ENCODE data around the gene KIF26B. TPM values are rescaled to one million over a fixed set of nuclear protein-coding genes. Genes with fewer than 3 reads are reported as not detected.
"Not testable (repeated sequence)": the region's sequence is repeated elsewhere in the genome, so short reads cannot be mapped to it uniquely, and the experiment has no call there.

Gene KIF26B
- total RNA-seq, 1 experiment from 2014 or later, result 2.1 TPM

- DNase-seq (ENCODE audit: low spot score), result no peak
These were observed 494.2 kb downstream of the KIF26B start for GRCh38 chr1:245648749-245649522.

DNA sequence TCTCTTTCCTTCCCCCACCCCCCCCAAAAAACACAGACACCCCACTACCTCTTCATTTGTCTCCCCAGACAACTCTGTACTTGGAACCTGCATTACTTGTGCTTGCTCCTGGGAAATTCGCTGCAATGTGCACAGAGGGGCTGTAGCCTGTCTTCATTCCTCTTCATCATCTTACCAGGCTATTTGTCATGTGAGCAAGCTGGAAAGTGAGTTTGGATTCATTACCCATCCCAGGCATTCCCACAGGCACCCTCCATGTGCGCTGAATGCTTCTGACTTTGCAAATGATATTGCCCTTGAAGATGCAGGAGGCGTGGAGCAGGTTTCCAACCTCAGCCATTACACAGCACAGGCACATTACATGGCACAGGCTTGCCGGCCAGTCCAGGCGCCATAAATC, 494.9 kb downstream of the KIF26B start:
- no peak for DNase-seq (ENCODE audit: low spot score)

DNA sequence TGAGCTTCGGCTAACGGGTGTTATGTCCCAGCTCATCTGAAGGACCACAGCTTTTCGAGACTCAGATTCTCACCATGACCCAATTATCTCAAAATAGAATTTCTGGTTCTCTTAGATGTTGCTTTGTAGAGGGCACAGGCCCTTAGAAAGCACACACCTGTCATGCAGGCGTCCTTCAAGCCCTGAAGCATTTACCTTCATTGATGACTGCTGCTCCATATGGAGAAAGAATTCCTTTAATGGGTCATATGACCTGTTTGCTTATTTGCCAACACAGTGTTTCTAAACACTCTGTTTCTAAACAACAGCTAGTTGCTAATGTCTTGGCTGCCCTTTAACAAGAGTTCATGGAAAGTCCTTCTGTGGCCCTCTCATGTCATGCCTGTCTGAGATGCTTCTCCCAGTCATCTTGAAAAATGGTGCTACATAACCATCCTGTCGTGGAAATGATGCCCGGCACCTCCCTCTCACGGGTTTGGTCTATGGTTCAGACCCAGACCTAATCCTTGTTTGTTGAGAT, 495.7 kb downstream of the KIF26B start:
- no peak for DNase-seq (ENCODE audit: low spot score)

GRCh38 chr1:245651093-245651492, 496.3 kb downstream of the KIF26B start:
- no peak for DNase-seq (ENCODE audit: low spot score)

GRCh38 chr1:245652116-245652515, 497.3 kb downstream of the KIF26B start:
- no peak for DNase-seq (ENCODE audit: low spot score)

- DNase-seq (ENCODE audit: low spot score), result no peak
These were observed 498.1 kb downstream of the KIF26B start for GRCh38 chr1:245652660-245653427.

GRCh38 chr1:245654460-245655050, 499.8 kb downstream of the KIF26B start:
- DNase-seq (ENCODE audit: low spot score), result no peak

- no peak for DNase-seq (ENCODE audit: low spot score)
These were observed 501.5 kb downstream of the KIF26B start for GRCh38 chr1:245656189-245656717.

DNA sequence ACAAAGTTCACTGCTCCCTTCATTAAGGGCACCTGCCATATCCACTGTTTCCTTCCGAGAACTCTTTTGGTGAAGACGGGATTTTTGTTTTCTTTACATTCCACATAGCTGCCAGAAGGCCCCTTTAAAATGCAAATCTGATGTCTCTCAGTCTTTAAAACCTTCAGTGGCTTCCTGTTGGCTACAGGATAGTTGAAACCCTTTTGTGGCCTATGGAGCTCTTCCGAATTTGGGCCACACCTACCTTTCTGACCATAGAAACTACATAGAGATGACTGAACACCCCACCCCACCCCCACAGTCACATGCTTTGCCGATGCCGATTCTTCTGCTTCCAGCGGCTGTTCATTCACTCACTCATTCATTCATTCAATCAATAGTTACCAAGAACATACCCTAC, 502.6 kb downstream of the KIF26B start:
- no peak for DNase-seq (ENCODE audit: low spot score)

DNA sequence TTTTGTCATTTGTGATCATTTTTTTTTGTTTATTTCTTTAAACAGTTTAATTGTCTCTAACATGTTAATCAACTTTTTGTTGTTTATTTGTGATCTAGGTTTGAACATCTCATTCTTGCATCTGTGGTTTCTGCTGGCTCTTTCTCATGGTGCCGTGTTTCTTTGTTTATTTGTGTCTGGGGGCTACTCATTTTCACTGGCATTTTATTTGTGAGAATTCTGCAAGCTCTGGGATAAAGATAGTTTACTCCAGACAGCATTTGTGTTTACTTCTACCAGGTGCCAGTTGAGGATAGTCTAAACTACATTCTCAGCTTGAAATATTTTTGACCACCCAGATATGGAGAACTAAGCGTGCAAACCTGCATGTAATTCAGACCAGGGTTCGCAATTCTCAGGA, 508.6 kb downstream of the KIF26B start:
- DNase-seq (ENCODE audit: low spot score), result no peak

- no peak for DNase-seq (ENCODE audit: low spot score)
These were observed 509.1 kb downstream of the KIF26B start for GRCh38 chr1:245663841-245664240.

- no peak for DNase-seq (ENCODE audit: low spot score)
These were observed 511.6 kb downstream of the KIF26B start for GRCh38 chr1:245666412-245666811.

GRCh38 chr1:245671349-245671748, 516.6 kb downstream of the KIF26B start:
- no peak for DNase-seq (ENCODE audit: low spot score)

DNA sequence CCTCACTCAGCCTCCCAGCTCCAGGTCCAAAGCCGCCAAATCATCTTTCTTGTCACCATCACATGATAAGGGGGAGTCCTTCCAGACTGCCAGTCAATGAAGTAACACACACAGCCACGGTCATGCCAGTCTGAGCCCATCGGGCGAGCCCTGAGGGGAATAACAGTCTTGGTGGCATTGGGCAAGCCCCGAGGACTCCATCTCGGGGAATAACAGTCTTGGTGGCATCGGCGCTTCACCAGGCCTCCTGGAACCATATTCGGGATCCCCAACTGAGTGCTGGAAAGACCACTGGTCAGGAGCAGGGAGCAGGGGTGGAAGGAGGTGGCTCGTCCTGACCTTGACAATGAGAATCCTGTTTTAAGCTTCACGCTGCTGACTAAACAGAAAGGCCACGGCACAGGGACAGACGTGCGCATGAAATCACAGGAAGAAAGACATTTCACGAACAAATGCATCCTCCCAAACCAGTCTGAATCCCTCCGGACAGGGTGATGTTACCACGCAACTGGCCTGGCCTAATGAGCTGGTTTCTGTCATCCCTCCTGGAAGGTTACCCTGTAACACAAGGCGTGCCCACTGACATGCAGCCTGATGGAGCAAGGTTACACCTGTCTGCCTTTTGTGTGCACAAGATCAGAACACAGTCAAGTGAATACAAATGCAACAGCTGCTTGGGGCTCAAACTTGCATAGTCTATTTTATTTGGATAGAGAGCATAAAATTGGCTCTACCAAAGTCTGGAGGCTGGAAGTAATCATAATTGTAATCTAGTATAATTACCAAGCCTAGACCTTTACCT, 517.4 kb downstream of the KIF26B start:
- no peak for DNase-seq (ENCODE audit: low spot score)

- DNase-seq (ENCODE audit: low spot score), result not testable (repeated sequence)
These were observed 518.3 kb downstream of the KIF26B start for GRCh38 chr1:245672836-245673656.

GRCh38 chr1:245673881-245674414, 519.2 kb downstream of the KIF26B start:
- no peak for DNase-seq (ENCODE audit: low spot score)

DNA sequence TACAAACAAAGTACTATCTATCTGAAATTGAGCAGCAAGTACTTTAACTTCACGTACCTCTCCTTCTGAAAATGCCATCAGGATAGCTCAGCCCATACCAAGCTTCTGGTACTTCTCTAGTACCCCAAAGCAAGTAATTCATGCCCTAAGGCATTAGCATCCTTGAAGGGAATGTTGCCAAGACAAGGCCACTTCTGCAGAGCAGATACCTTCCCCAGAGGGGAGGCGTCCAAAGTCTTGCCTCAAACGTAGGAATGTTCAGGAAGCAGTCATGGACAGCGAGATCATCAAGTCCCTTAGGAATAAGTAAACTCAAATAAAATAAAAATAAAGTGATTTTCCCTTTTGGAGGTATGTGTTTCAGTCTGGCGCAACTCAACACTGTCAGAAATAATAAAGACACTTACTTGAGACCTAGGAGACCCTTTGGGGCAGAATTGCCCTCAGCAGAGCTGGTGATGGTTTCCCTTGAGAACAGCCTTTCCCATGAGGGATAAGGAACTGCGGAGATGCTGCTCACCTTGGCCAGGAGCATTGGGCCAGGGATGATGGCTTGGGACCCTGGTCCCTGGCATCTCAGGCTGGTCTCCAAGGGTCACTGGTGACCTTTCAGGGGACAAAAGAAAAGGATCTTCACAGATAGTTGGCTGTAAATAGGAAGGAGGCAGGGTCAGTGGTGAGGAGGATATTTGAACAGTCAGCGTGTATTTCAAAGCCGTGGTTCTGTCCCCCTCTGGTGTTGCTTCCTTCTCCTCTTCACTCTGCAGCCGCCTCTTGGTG, 522.9 kb downstream of the KIF26B start:
- no peak for DNase-seq (ENCODE audit: low spot score)

DNA sequence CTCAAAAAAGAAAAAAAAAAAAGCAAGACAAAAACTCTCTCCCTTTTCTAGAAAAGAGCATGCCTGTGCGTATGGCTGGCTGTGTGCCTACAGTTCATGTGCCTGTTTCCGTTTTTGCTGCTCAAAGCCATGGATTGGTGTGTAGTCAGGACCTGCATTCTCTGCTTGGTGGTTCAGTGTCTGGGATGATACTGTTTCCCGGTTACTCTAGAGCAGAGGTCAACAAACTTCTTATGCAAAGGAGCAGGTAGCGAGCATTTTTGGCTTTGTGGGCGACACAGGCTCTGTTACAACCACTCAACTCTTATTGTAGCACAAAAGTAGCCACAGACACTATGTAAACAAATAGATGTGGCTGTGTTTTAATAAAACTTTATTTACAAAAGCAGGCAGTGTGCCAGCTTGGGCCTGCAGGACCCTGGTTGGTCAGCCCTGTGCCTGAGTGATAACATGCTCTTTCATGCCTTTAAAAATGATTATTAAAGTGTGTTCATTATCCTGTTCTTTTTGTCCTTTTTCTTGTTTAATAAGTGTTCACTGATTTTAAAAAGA, 524.2 kb downstream of the KIF26B start:
- DNase-seq (ENCODE audit: low spot score), result no peak
